ENCODE measurements around the gene NUP93.

GRCh38 chr16:56701534-56701933, 28.4 kb upstream of the NUP93 start:
- no peak for TF ChIP-seq CTCF (conservative IDR thresholded peaks at IDR 0.05; ENCODE audit: low read depth in 2 of 2)
- TF ChIP-seq EZH2phosphoT487 (IDR thresholded peaks at IDR 0.05; ENCODE audit: unreplicated experiment): no peak
- no peak for TF ChIP-seq REST (IDR thresholded peaks at IDR 0.05; ENCODE audit: unreplicated experiment)
- no peak for TF ChIP-seq EZH2 (IDR thresholded peaks at IDR 0.05; ENCODE audit: low read depth, unreplicated experiment)

Data from GM23338 (cell line).